T-cell (primary cell): ENCODE results near the gene ETFA. TPM values are rescaled to one million over a fixed set of nuclear protein-coding genes. Genes with fewer than 3 reads are reported as not detected.
A peak's percentile ranks its signal among the peaks of the same experiment; 100 is the strongest.

Experiments used
- ATAC-seq, 4 experiments: fragments of 200-7000 bp in 3 of 4; fragments of 150-1000 bp in 1 of 4; cut with Tn5 transposase; replicated peaks in 1 of 4; 1 replicate in 3 of 4; 2 replicates in 1 of 4; pipeline ENCODE4 v1.10.0; 2021; ENCODE audit warnings: moderate library complexity in 3 of 4, mild to moderate bottlenecking in 2 of 4, moderate number of reproducible peaks in 1 of 4
- CTCF ChIA-PET, 2 donors: fragments of 300-600 bp; sonication (Branson Sonifier 250); formaldehyde crosslinking; loops; one replicate each; lab custom pipeline; 2022; ENCODE audit warnings: antibody characterized with exemption in 2 of 2; lab: Charles Lee
- POLR2A ChIA-PET, 2 donors: fragments of 300-600 bp; sonication (Branson Sonifier 250); formaldehyde crosslinking; loops; one replicate each; lab custom pipeline; 2022; ENCODE audit warnings: antibody characterized with exemption in 2 of 2; lab: Charles Lee
- DNase-seq, 35 experiments: peaks; one replicate each; pipeline versions ENCODE4 v3.0.0 to v3.0.0-alpha.2; 2013 to 2023
- H3K27ac ChIP-seq: one replicate; pipeline ENCODE4 v1.5.1; 2013; ENCODE audit warnings: low read length
- H3K27me3 ChIP-seq, 2 experiments: replicated peaks in 1 of 2; 1 replicate in 1 of 2; 2 replicates in 1 of 2; pipeline versions ENCODE4 v1.6.1 to v1.7.0; 2013; ENCODE audit warnings: low read length in 1 of 2, mixed read lengths in 1 of 2; ENCODE audit not compliant: control insufficient read depth in 2 of 2, insufficient read depth in 2 of 2; ENCODE audit errors: extremely low read depth in 1 of 2
- H3K36me3 ChIP-seq, 2 donors: 1 replicate in 1 of 2; 2 replicates in 1 of 2; pipeline versions ENCODE4 v1.6.1 to v1.7.0; 2013; ENCODE audit warnings: low read length in 1 of 2; ENCODE audit not compliant: control insufficient read depth in 2 of 2, insufficient read depth in 1 of 2; ENCODE audit errors: extremely low read depth in 1 of 2
- H3K4me1 ChIP-seq, 2 experiments: 1 replicate in 1 of 2; 2 replicates in 1 of 2; pipeline versions ENCODE4 v1.6.1 to v1.7.0; 2013; ENCODE audit warnings: low read length in 2 of 2, mixed read lengths in 1 of 2; ENCODE audit not compliant: insufficient read depth in 2 of 2, control insufficient read depth in 1 of 2; ENCODE audit errors: extremely low read depth in 1 of 2
- H3K4me3 ChIP-seq, 2 donors: 1 replicate in 1 of 2; 2 replicates in 1 of 2; pipeline versions ENCODE4 v1.5.1 to v1.7.0; 2013; ENCODE audit warnings: mild to moderate bottlenecking in 2 of 2, low read length in 1 of 2, moderate library complexity in 1 of 2; ENCODE audit not compliant: control insufficient read depth in 1 of 2; ENCODE audit errors: extremely low read depth in 1 of 2
- H3K9me3 ChIP-seq: 2 replicates; pipeline ENCODE4 v1.7.0; 2013
- H3K27ac Mint-ChIP-seq, 2 donors: one replicate each; pipeline ENCODE4 v1.8.0; 2020 to 2021; ENCODE audit warnings: mild to moderate bottlenecking in 2 of 2, mixed read lengths in 2 of 2
- H3K27me3 Mint-ChIP-seq, 2 donors: one replicate each; pipeline ENCODE4 v1.8.0; 2021 to 2022; ENCODE audit warnings: mixed read lengths in 2 of 2
- H3K36me3 Mint-ChIP-seq: one replicate; pipeline ENCODE4 v1.8.0; 2021; ENCODE audit warnings: mixed read lengths
- H3K4me1 Mint-ChIP-seq, 3 donors: one replicate each; pipeline ENCODE4 v1.8.0; 2020 to 2022; ENCODE audit warnings: mixed read lengths in 3 of 3, mild to moderate bottlenecking in 1 of 3
- H3K4me3 Mint-ChIP-seq, 3 donors: one replicate each; pipeline ENCODE4 v1.8.0; 2020 to 2022; ENCODE audit warnings: mild to moderate bottlenecking in 3 of 3, mixed read lengths in 3 of 3, moderate library complexity in 3 of 3
- H3K9me3 Mint-ChIP-seq, 3 donors: one replicate each; pipeline ENCODE4 v1.8.0; 2020 to 2022; ENCODE audit warnings: mixed read lengths in 3 of 3
- WGBS: methylation state at CpG from one replicate; pipeline ENCODE4 v1.1.5; 2013; ENCODE audit warnings: missing lambda C conversion rate; ENCODE audit not compliant: insufficient coverage; 5-methylcytosine and 5-hydroxymethylcytosine counted together
- total RNA-seq, 35 experiments: library from RNA in 6 of 35; stranded (reverse) in 6 of 35; fragments of 120-200 nt in 1 of 35; gene quantifications; one replicate each; pipeline versions ENCODE4 v1.2.1 to v1.2.4 and lab custom pipeline; 2013 to 2026

The ETFA gene
- total RNA-seq, 5 donors from 2014 or later (not counting 1 experiment from before 2014, with no cell fraction given), result 34.6 to 53.9 (median 50.4) TPM

- no peak for DNase-seq
- H3K36me3 Mint-ChIP-seq, result peaks cover 11% of the 10 kb centered on the region
- H3K4me3 Mint-ChIP-seq, result no peak overlapping the region
- no peak overlapping the region for H3K27ac Mint-ChIP-seq
- no peaks in the 10 kb centered on the region for H3K4me1 Mint-ChIP-seq
- Histone ChIP-seq H3K36me3 (peaks cover 0 to 2% of the 10 kb centered on the region in 2 donors), H3K9me3 (no peaks in the 10 kb centered on the region), H3K4me3 (no peak overlapping the region), H3K4me1 (no peaks in the 10 kb centered on the region), H3K27ac (no peak overlapping the region), H3K27me3 (no peaks in the 10 kb centered on the region)
- H3K27me3 Mint-ChIP-seq, result no peaks in the 10 kb centered on the region
- ATAC-seq, result no peak
- no peaks in the 10 kb centered on the region for H3K9me3 Mint-ChIP-seq
- POLR2A ChIA-PET, result no interaction called here
- WGBS, result 100% methylated on average over 1 of the region's 1 CpG
- CTCF ChIA-PET, result interaction anchor here in 1 of 2 donors (0.6 to 1.7 kb wide), 2 partner anchors 10 to 217 kb away, joined by 5 read pairs; no protein-coding TSS in a partner anchor
Measured at GRCh38 chr15:76245072-76245610, 66.1 kb downstream of the ETFA start.

- Histone ChIP-seq H3K4me3 (no peak overlapping the region), H3K4me1 (no peaks in the 10 kb centered on the region), H3K9me3 (no peaks in the 10 kb centered on the region), H3K36me3 (peaks cover 0 to 2% of the 10 kb centered on the region in 2 donors), H3K27ac (no peak overlapping the region), H3K27me3 (no peaks in the 10 kb centered on the region)
- ChIA-PET POLR2A (no interaction called here), CTCF (interaction anchor here in 1 of 2 donors (0.7 kb wide), 2 partner anchors 89 to 193 kb away, joined by 3 read pairs; no protein-coding TSS in a partner anchor)
- Mint-ChIP-seq H3K4me1 (no peaks in the 10 kb centered on the region), H3K9me3 (no peaks in the 10 kb centered on the region), H3K27ac (no peak overlapping the region), H3K27me3 (no peaks in the 10 kb centered on the region), H3K36me3 (peaks cover 8% of the 10 kb centered on the region), H3K4me3 (no peak overlapping the region)
- ATAC-seq (no peak), DNase-seq (no peak)
- no CpG with 5 or more reads among the region's 1 CpG for WGBS
Measured at GRCh38 chr15:76239786-76240185, 71.5 kb downstream of the ETFA start.

- Histone ChIP-seq H3K9me3 (no peaks in the 10 kb centered on the region), H3K4me1 (no peaks in the 10 kb centered on the region), H3K27me3 (no peaks in the 10 kb centered on the region), H3K27ac (no peak overlapping the region), H3K4me3 (no peak overlapping the region), H3K36me3 (no peaks in the 10 kb centered on the region)
- H3K9me3 Mint-ChIP-seq, result no peaks in the 10 kb centered on the region
- ChIA-PET POLR2A (no interaction called here), CTCF (interaction anchor here in 1 of 2 donors (1.7 kb wide), 1 partner anchor 8 kb away, joined by 5 read pairs; no protein-coding TSS in a partner anchor)
- H3K4me1 Mint-ChIP-seq, result no peaks in the 10 kb centered on the region
- ATAC-seq, result no peak
- H3K27me3 Mint-ChIP-seq, result no peaks in the 10 kb centered on the region
- no peak overlapping the region for H3K4me3 Mint-ChIP-seq
- DNase-seq, result no peak
- WGBS, result 83% methylated on average over 1 of the region's 2 CpGs
- no peak overlapping the region for H3K27ac Mint-ChIP-seq
- peaks cover 11% of the 10 kb centered on the region for H3K36me3 Mint-ChIP-seq
Measured at GRCh38 chr15:76236350-76236749, 74.9 kb downstream of the ETFA start.

GRCh38 chr15:76235186-76235826 lies 76.0 kb downstream of the ETFA start:
- peaks cover 18% of the 10 kb centered on the region for H3K36me3 Mint-ChIP-seq
- H3K27me3 Mint-ChIP-seq, result no peaks in the 10 kb centered on the region
- ChIA-PET CTCF (interaction anchor here in 1 of 2 donors (1.7 kb wide), 1 partner anchor 10 kb away, joined by 5 read pairs; no protein-coding TSS in a partner anchor), POLR2A (no interaction called here)
- ATAC-seq (peak in 3 of 4 experiments; percentile 29 to 60 (median 36)), DNase-seq (peak in 2 of 35 experiments; percentile 2 to 46)
- H3K36me3 ChIP-seq, result peaks cover 0 to 7% of the 10 kb centered on the region in 2 donors
- 60% methylated on average over 1 of the region's 3 CpGs for WGBS
- H3K9me3 ChIP-seq, result no peaks in the 10 kb centered on the region
- no peaks in the 10 kb centered on the region for H3K4me1 ChIP-seq
- no peak overlapping the region for H3K27ac Mint-ChIP-seq
- H3K4me3 Mint-ChIP-seq, result no peak overlapping the region
- no peaks in the 10 kb centered on the region for H3K27me3 ChIP-seq
- H3K27ac ChIP-seq, result no peak overlapping the region
- H3K4me1 Mint-ChIP-seq, result no peaks in the 10 kb centered on the region
- no peaks in the 10 kb centered on the region for H3K9me3 Mint-ChIP-seq
- no peak overlapping the region for H3K4me3 ChIP-seq

GRCh38 chr15:76234337-76234889 lies 76.9 kb downstream of the ETFA start:
- Mint-ChIP-seq H3K27me3 (no peaks in the 10 kb centered on the region), H3K36me3 (peaks cover 18% of the 10 kb centered on the region), H3K4me1 (no peaks in the 10 kb centered on the region), H3K4me3 (no peak overlapping the region), H3K27ac (no peak overlapping the region), H3K9me3 (no peaks in the 10 kb centered on the region)
- Histone ChIP-seq H3K4me1 (no peaks in the 10 kb centered on the region), H3K27me3 (no peaks in the 10 kb centered on the region), H3K27ac (no peak overlapping the region), H3K4me3 (no peak overlapping the region), H3K9me3 (no peaks in the 10 kb centered on the region), H3K36me3 (peaks cover 0 to 7% of the 10 kb centered on the region in 2 donors)
- ChIA-PET POLR2A (no interaction called here), CTCF (interaction anchor here in 1 of 2 donors (1.7 kb wide), 1 partner anchor 10 kb away, joined by 5 read pairs; no protein-coding TSS in a partner anchor)
- 92% methylated on average over 3 of the region's 4 CpGs for whole genome bisulfite sequencing
- ATAC-seq (no peak), DNase-seq (no peak)

GRCh38 chr15:76233921-76234320 lies 77.3 kb downstream of the ETFA start:
- Histone ChIP-seq H3K4me1 (no peaks in the 10 kb centered on the region), H3K27me3 (no peaks in the 10 kb centered on the region), H3K36me3 (peaks cover 0 to 10% of the 10 kb centered on the region in 2 donors), H3K4me3 (no peak overlapping the region), H3K9me3 (no peaks in the 10 kb centered on the region), H3K27ac (no peak overlapping the region)
- DNase-seq, result no peak
- H3K4me1 Mint-ChIP-seq, result no peaks in the 10 kb centered on the region
- peaks cover 22% of the 10 kb centered on the region for H3K36me3 Mint-ChIP-seq
- WGBS, result no CpG with 5 or more reads among the region's 1 CpG
- H3K27ac Mint-ChIP-seq, result no peak overlapping the region
- ChIA-PET CTCF (no interaction called here), POLR2A (no interaction called here)
- no peaks in the 10 kb centered on the region for H3K27me3 Mint-ChIP-seq
- H3K4me3 Mint-ChIP-seq, result no peak overlapping the region
- ATAC-seq, result no peak
- no peaks in the 10 kb centered on the region for H3K9me3 Mint-ChIP-seq
